Activated T-helper 17 cell treated with anti-CD3 and anti-CD28 coated beads, Interleukin-2, amount 50 U/mL, for 72 hours (primary cell): Measurements from ENCODE around the gene RABGAP1L. TPM values are rescaled to one million over a fixed set of nuclear protein-coding genes. Genes with fewer than 3 reads are reported as not detected.
A peak's percentile ranks its signal among the peaks of the same experiment; 100 is the strongest.
"Not testable (repeated sequence)": the region's sequence is repeated elsewhere in the genome, so short reads cannot be mapped to it uniquely, and the experiment has no call there.

Source experiments
- ATAC-seq: fragments of 150-1000 bp; cut with Tn5 transposase; replicated peaks from 2 replicates; pipeline ENCODE4 v1.10.0; 2021; ENCODE audit warnings: mild to moderate bottlenecking, moderate library complexity
- H3K27ac Mint-ChIP-seq: one replicate; pipeline ENCODE4 v1.8.0; 2022; ENCODE audit warnings: mixed read lengths
- H3K27me3 Mint-ChIP-seq: one replicate; pipeline ENCODE4 v1.8.0; 2022; ENCODE audit warnings: mixed read lengths
- H3K36me3 Mint-ChIP-seq: one replicate; pipeline ENCODE4 v1.8.0; 2022; ENCODE audit warnings: low read depth, mild to moderate bottlenecking, mixed read lengths
- H3K4me1 Mint-ChIP-seq: one replicate; pipeline ENCODE4 v1.8.0; 2022; ENCODE audit warnings: mixed read lengths
- H3K4me3 Mint-ChIP-seq: one replicate; pipeline ENCODE4 v1.8.0; 2022; ENCODE audit warnings: mild to moderate bottlenecking, mixed read lengths
- H3K9me3 Mint-ChIP-seq: one replicate; pipeline ENCODE4 v1.8.0; 2022; ENCODE audit warnings: mixed read lengths
- total RNA-seq, 2 donors: library from RNA; stranded (reverse); gene quantifications; one replicate each; pipeline ENCODE4 v1.2.3, GENCODE V29; 2022

RABGAP1L gene
- total RNA-seq, 2 donors from 2014 or later = 38.4 to 54.1 TPM

GRCh38 chr1:175009532-175009931 is 850.2 kb downstream of the RABGAP1L start:
- Mint-ChIP-seq H3K27me3 (no peaks in the 10 kb centered on the region), H3K4me3 (no peak overlapping the region)
- no peak for ATAC-seq

GRCh38 chr1:175013445-175013844 is 854.1 kb downstream of the RABGAP1L start:
- Mint-ChIP-seq H3K9me3 (no peaks in the 10 kb centered on the region), H3K27ac (peak overlapping the region; percentile 2), H3K4me1 (peaks cover 10% of the 10 kb centered on the region), H3K36me3 (peaks cover 100% of the 10 kb centered on the region), H3K27me3 (no peaks in the 10 kb centered on the region), H3K4me3 (no peak overlapping the region)
- ATAC-seq = no peak

More at GRCh38 chr1:175009532-175009931, 850.2 kb downstream of the RABGAP1L start:
- Mint-ChIP-seq H3K4me1 (peaks cover 19% of the 10 kb centered on the region), H3K9me3 (no peaks in the 10 kb centered on the region), H3K27ac (peak overlapping the region; percentile 7), H3K36me3 (peaks cover 100% of the 10 kb centered on the region)

- Mint-ChIP-seq H3K27me3 (no peaks in the 10 kb centered on the region), H3K36me3 (peaks cover 99% of the 10 kb centered on the region), H3K27ac (no peak overlapping the region), H3K4me3 (no peak overlapping the region), H3K4me1 (peaks cover 5% of the 10 kb centered on the region), H3K9me3 (no peaks in the 10 kb centered on the region)
- ATAC-seq = no peak
Observed at GRCh38 chr1:175015243-175015642, 855.9 kb downstream of the RABGAP1L start.

GRCh38 chr1:175019524-175019923 is 860.2 kb downstream of the RABGAP1L start:
- H3K9me3 Mint-ChIP-seq = no peaks in the 10 kb centered on the region
- H3K27ac Mint-ChIP-seq = no peak overlapping the region
- H3K4me3 Mint-ChIP-seq = no peak overlapping the region
- peaks cover 75% of the 10 kb centered on the region for H3K36me3 Mint-ChIP-seq
- H3K27me3 Mint-ChIP-seq = no peaks in the 10 kb centered on the region
- ATAC-seq = no peak
- H3K4me1 Mint-ChIP-seq = peaks cover 20% of the 10 kb centered on the region

GRCh38 chr1:175023043-175023921 is 864.0 kb downstream of the RABGAP1L start, which contains the start of gene MRPS14:
Gene MRPS14, minus strand, starts transcription at chr1:175023425. Its CDS starts 17 bp downstream, at chr1:175023408.
- H3K4me1 Mint-ChIP-seq = peaks cover 14% of the 10 kb centered on the region
- H3K27me3 Mint-ChIP-seq = no peaks in the 10 kb centered on the region
- H3K36me3 Mint-ChIP-seq = peaks cover 38% of the 10 kb centered on the region
- peak; percentile 93 for ATAC-seq
- H3K27ac Mint-ChIP-seq = peak within 1 kb of the TSS; percentile 91
- H3K4me3 Mint-ChIP-seq = peak within 1 kb of the TSS; percentile 88
- H3K9me3 Mint-ChIP-seq = no peaks in the 10 kb centered on the region

- H3K4me3 Mint-ChIP-seq = peak overlapping the region; percentile 88
- peaks cover 32% of the 10 kb centered on the region for H3K36me3 Mint-ChIP-seq
- not testable (repeated sequence) for H3K9me3 Mint-ChIP-seq, ATAC-seq, H3K27me3 Mint-ChIP-seq
- H3K27ac Mint-ChIP-seq = peak overlapping the region; percentile 91
- peaks cover 14% of the 10 kb centered on the region for H3K4me1 Mint-ChIP-seq
Observed at GRCh38 chr1:175023922-175024242, 864.6 kb downstream of the RABGAP1L start.

GRCh38 chr1:175024773-175025172 is 865.5 kb downstream of the RABGAP1L start:
- peaks cover 21% of the 10 kb centered on the region for H3K4me1 Mint-ChIP-seq
- no peak for ATAC-seq
- H3K27ac Mint-ChIP-seq = no peak overlapping the region
- peaks cover 24% of the 10 kb centered on the region for H3K36me3 Mint-ChIP-seq
- no peaks in the 10 kb centered on the region for H3K9me3 Mint-ChIP-seq
- no peaks in the 10 kb centered on the region for H3K27me3 Mint-ChIP-seq
- peak overlapping the region; percentile 88 for H3K4me3 Mint-ChIP-seq

GRCh38 chr1:175033953-175034352 is 874.6 kb downstream of the RABGAP1L start:
- Mint-ChIP-seq H3K4me3 (no peak overlapping the region), H3K27me3 (no peaks in the 10 kb centered on the region), H3K9me3 (no peaks in the 10 kb centered on the region), H3K36me3 (no peaks in the 10 kb centered on the region), H3K4me1 (peaks cover 8% of the 10 kb centered on the region), H3K27ac (no peak overlapping the region)
- ATAC-seq = no peak

GRCh38 chr1:175034775-175035174 is 875.5 kb downstream of the RABGAP1L start:
- H3K27ac Mint-ChIP-seq = no peak overlapping the region
- no peaks in the 10 kb centered on the region for H3K36me3 Mint-ChIP-seq
- no peaks in the 10 kb centered on the region for H3K27me3 Mint-ChIP-seq
- no peak overlapping the region for H3K4me3 Mint-ChIP-seq
- no peaks in the 10 kb centered on the region for H3K9me3 Mint-ChIP-seq
- ATAC-seq = no peak
- H3K4me1 Mint-ChIP-seq = peaks cover under 1% of the 10 kb centered on the region

- Mint-ChIP-seq H3K4me1 (no peaks in the 10 kb centered on the region), H3K9me3 (no peaks in the 10 kb centered on the region), H3K4me3 (no peak overlapping the region), H3K27me3 (no peaks in the 10 kb centered on the region), H3K36me3 (no peaks in the 10 kb centered on the region), H3K27ac (no peak overlapping the region)
- ATAC-seq = no peak
Observed at GRCh38 chr1:175035865-175036264, 876.5 kb downstream of the RABGAP1L start.

GRCh38 chr1:175036476-175036875 is 877.2 kb downstream of the RABGAP1L start:
- Mint-ChIP-seq H3K36me3 (no peaks in the 10 kb centered on the region), H3K4me3 (no peak overlapping the region), H3K27me3 (no peaks in the 10 kb centered on the region), H3K9me3 (no peaks in the 10 kb centered on the region), H3K27ac (no peak overlapping the region), H3K4me1 (no peaks in the 10 kb centered on the region)
- no peak for ATAC-seq

GRCh38 chr1:175037416-175037815 is 878.1 kb downstream of the RABGAP1L start:
- no peak for ATAC-seq

GRCh38 chr1:175040324-175040879 is 881.1 kb downstream of the RABGAP1L start:
- peaks cover 3% of the 10 kb centered on the region for H3K27me3 Mint-ChIP-seq
- H3K4me3 Mint-ChIP-seq = no peak overlapping the region
- no peak for ATAC-seq
- no peaks in the 10 kb centered on the region for H3K4me1 Mint-ChIP-seq
- no peaks in the 10 kb centered on the region for H3K36me3 Mint-ChIP-seq
- no peak overlapping the region for H3K27ac Mint-ChIP-seq
- no peaks in the 10 kb centered on the region for H3K9me3 Mint-ChIP-seq

More at GRCh38 chr1:175037416-175037815, 878.1 kb downstream of the RABGAP1L start:
- no peak overlapping the region for H3K4me3 Mint-ChIP-seq
- H3K4me1 Mint-ChIP-seq = no peaks in the 10 kb centered on the region
- no peaks in the 10 kb centered on the region for H3K27me3 Mint-ChIP-seq
- no peak overlapping the region for H3K27ac Mint-ChIP-seq
- H3K36me3 Mint-ChIP-seq = no peaks in the 10 kb centered on the region
- no peaks in the 10 kb centered on the region for H3K9me3 Mint-ChIP-seq

- Mint-ChIP-seq H3K4me3 (no peak overlapping the region), H3K9me3 (no peaks in the 10 kb centered on the region), H3K4me1 (no peaks in the 10 kb centered on the region), H3K27ac (no peak overlapping the region), H3K27me3 (peaks cover 14% of the 10 kb centered on the region), H3K36me3 (no peaks in the 10 kb centered on the region)
- no peak for ATAC-seq
Observed at GRCh38 chr1:175042650-175043049, 883.3 kb downstream of the RABGAP1L start.

GRCh38 chr1:175043824-175044223 is 884.5 kb downstream of the RABGAP1L start:
- Mint-ChIP-seq H3K9me3 (no peaks in the 10 kb centered on the region), H3K27ac (no peak overlapping the region), H3K36me3 (no peaks in the 10 kb centered on the region), H3K27me3 (peaks cover 21% of the 10 kb centered on the region), H3K4me1 (no peaks in the 10 kb centered on the region), H3K4me3 (no peak overlapping the region)
- ATAC-seq = no peak
